Astrocyte of the cerebellum (primary cell): Measurements from ENCODE around the gene TMEM63C.

ENCODE experiments used
- DNase-seq: peaks from one replicate; pipeline ENCODE4 v3.0.0-alpha.2; 2011; ENCODE audit warnings: low read depth
- H3K4me3 ChIP-seq: 2 replicates; pipeline ENCODE4 v1.5.1; 2011; ENCODE audit warnings: mild to moderate bottlenecking, low read depth, low read length, moderate library complexity
- in situ Hi-C: cut with HindIII; loops from 2 replicates; pipeline ENCODE4 v1.10.0; 2017; ENCODE audit warnings: low sequenced_read_pairs
- TF ChIP-seq, protein P1 (sequence below): IDR thresholded peaks from 2 replicates; pipeline ENCODE4 v1.5.1; 2012; ENCODE audit warnings: low read length, low read depth, moderate library complexity, mild to moderate bottlenecking; ENCODE audit errors: missing control alignments

The TMEM63C gene

DNA sequence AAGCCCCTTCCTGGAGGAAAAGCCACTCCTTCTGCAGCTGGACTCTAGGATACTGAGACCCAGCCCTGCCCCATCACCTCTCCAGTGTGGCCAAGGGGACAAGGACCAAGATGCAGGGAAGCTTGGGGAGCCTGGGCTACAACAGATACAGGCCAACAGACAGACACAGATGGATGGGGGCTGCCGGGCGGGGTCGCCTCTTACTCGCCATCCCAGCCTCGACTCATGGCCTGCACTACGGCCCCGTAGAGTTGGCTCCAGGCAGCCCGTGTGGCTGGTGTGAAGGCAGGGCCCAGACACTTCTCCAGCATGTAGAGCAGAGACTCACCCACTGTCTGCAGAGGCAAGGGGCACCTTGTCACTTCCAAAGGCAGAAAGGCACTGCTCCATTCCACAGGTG is 84.7 kb downstream of the TMEM63C start:
- no peak for DNase-seq

DNA sequence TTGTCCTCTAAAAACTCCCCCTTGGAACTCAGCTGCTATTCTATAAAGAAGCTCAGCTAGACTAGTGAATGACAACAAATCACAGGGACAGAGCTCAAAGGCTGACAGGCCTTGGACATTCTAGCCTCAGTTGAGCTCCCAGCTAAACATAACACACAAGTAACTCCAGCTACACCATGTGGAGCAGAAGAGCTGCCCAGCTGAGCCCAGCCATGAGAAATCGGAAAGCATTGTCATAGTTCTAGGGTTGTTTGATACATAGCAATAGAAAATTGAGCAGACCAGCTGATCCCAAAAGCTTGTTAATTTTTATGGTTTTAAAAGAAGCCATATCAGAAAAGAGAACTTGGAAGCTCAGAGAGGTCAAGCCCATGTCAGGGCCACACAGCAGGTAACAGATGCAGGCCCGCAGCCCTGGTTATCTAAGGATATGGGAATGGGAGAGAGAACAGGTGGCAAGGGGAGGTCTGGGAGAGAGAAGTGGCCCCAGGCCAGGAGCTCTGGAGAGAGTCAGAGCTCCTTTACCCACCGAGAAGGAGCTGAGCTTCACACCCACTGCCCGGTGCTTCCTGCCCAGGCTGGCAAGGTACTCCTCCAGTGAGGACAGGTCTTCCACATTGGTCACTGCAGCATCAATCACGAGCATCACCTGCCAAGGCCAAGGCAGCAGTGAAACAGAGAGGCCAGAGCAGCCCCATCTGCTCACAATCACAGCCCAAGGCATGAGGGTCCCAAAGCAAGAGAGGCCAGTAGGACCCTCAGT is 86.5 kb downstream of the TMEM63C start:
- H3K4me3 ChIP-seq: no peak overlapping the region
- DNase-seq: no peak
- in situ Hi-C loops: no loop called here
- TF ChIP-seq, protein P1, sequence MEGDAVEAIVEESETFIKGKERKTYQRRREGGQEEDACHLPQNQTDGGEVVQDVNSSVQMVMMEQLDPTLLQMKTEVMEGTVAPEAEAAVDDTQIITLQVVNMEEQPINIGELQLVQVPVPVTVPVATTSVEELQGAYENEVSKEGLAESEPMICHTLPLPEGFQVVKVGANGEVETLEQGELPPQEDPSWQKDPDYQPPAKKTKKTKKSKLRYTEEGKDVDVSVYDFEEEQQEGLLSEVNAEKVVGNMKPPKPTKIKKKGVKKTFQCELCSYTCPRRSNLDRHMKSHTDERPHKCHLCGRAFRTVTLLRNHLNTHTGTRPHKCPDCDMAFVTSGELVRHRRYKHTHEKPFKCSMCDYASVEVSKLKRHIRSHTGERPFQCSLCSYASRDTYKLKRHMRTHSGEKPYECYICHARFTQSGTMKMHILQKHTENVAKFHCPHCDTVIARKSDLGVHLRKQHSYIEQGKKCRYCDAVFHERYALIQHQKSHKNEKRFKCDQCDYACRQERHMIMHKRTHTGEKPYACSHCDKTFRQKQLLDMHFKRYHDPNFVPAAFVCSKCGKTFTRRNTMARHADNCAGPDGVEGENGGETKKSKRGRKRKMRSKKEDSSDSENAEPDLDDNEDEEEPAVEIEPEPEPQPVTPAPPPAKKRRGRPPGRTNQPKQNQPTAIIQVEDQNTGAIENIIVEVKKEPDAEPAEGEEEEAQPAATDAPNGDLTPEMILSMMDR: no peak

More for the DNA sequence above, 84.7 kb downstream of the TMEM63C start:
- in situ Hi-C loops: no loop called here
- TF ChIP-seq, protein P1: no peak
- H3K4me3 ChIP-seq: no peak overlapping the region

DNA sequence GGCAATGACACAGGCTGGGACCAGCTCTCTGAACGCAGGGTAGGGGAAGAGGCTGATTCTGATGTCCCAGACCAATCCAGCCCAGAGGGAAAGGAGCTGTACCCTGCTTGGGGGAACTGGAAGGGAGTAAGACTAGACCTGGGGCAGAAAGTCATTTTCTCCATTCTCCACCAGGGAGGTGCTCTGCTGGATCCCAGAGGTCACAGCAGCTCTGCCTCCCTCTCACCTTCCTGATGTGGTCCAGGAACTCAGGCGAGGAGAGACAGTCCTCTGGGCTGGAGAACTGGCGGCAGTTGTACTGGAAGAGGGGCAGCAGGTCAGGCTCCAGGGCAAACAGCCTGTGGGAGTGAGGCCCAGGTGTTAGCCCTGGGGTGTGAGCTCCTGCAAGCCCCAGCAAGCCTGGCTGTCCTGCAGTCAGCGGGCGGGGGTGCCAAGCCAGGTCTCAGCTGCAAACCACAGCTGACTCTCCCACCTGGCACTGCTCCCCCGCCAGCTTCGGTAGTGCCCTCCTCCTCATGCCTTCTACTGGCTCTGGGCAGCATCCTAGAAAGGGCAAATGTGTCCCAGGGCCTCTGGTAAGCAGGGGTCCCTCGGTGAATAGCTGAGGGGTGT is 87.5 kb downstream of the TMEM63C start:
- TF ChIP-seq, protein P1: no peak
- no peak overlapping the region for H3K4me3 ChIP-seq
- no peak for DNase-seq
- in situ Hi-C loops: no loop called here

DNA sequence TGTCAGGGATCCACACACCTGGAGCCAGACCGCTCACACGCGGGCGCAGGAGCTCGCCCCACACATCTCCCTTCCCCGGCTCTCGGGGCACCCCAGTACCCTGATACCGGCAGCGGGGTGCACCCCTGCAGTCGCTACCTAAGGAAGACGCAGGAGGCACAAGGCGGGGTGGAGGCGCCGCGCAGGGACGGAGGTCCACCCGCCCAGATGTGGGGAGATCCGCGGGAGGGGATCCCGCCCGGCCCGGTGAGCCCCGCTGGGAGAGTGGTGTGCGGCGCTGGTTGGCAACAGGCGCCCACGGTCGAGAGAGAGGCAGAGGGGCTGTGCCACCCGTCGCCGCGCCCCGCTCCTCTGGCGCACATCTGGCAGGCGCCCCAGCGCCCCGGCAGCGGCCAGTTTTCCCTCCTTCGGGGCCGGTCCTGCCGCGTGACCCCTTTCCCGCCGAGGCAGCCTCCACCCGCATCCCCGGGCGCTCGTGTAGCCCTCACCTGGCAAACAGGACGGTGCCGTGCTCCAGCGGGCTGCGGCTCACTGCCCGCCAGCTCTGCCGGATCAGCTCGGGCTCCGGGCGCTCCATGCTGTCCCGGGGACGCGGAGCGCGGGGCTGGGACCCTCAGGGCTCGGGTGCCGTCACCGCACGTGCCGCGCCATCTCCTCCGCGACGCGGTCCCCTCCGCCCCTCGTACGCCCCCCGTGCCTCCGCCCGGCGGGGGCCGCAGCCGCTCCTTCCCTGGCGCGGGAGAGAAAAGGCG is 88.9 kb downstream of the TMEM63C start:
- in situ Hi-C loops: no loop called here
- no peak overlapping the region for H3K4me3 ChIP-seq
- TF ChIP-seq, protein P1: no peak
- no peak for DNase-seq

DNA sequence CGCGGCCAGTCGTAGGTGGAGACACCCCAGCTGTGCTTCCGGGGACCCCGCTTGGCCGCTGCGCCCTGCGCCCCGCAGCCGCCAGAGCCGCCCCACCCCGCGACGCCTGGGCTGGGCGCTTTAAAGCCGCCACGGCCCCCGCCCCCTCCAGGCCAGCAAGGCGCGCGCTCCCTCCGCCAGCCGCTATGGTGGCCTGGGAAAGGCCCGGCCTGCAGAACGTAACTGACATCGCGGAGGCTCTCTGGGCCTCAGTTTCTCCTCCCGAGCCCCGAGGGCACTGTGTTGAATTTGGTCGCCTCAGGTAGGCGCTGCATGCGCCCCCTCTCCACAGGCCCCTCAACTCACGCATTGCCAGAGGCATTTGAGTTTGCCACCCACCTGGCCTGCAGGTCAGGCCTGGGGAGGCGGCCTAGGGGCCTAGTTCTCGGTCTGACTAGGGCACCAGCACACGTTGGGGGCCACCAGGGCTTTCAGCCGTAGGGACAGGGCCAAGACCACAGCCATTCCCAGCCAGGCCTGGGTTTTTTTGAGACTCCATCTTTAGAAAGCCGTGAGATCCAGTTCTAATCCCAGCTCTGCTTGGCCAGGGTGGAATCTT is 89.6 kb downstream of the TMEM63C start, which contains the start of gene NGB:
Gene NGB (minus strand): TSS at position 94 of the 598 bp plus-strand sequence. CDS start 269 bp downstream, outside the sequence.
- TF ChIP-seq, protein P1: no peak
- no peak within 1 kb of the TSS for H3K4me3 ChIP-seq
- DNase-seq: no peak
- in situ Hi-C loops: no loop called here

DNA sequence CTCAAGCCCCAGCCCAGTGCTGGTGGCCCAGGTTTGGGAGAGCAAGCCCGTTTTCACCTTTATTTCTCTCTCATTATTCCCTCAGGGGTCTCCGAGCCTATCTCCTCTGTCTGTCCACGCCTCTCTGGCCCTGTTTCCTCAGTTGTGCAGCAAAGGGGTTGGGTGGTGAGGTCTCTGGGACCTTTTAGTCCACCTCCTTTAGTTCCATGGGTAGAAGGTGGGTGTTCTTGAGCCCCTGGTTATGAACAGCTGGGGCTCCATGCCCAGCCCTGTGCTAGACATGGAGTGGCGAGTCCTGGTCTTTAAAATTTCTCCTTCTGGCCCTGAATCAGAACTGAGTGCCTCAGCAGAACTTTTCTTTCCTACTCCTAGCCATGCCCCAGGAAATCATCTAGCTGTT is 90.7 kb downstream of the TMEM63C start:
- in situ Hi-C loops: no loop called here
- no peak overlapping the region for H3K4me3 ChIP-seq

More for the DNA sequence above, 90.7 kb downstream of the TMEM63C start:
- no peak for DNase-seq
- TF ChIP-seq, protein P1: no peak
